ENCODE data around the gene CDK18. TPM values are rescaled to one million over a fixed set of nuclear protein-coding genes. Genes with fewer than 3 reads are reported as not detected.

CDK18 gene
- total and polyA plus RNA-seq, 2 of the 8 experiments (the other 6 are each of a cell fraction or from before 2014, with no cell fraction given): 31.2 to 44.0 TPM

DNA sequence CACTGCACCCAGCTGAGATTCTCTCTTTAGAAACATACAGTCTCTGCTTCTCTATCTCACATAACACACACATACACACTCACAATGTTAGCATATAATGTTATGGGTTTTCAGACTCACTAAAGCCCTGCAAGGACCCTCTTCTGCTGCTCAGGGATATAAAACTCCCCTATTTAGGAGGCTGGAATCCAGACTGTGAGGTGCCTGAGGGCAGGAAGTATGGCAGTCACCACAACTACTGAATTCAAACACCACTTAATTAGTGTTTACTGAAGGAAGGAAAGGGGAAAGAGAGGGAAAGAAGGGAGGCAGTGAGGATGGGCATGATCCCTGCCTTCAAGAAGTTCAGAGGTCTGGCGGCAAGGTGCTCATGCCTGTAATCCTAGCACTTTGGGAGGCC is 7.8 kb upstream of the CDK18 start:
- H3K4me3 ChIP-seq (ENCODE audit: extremely low read depth in 1 of 4, insufficient read depth in 2 of 4, low read depth in 3 of 4, low read length in 4 of 4): no peak overlapping the region
- no peaks in the 10 kb centered on the region for H3K23me2 ChIP-seq (ENCODE audit: low read depth, low read length)
- 80% methylated on average over 1 of the region's 1 CpG; no CpG with 5 or more reads in 1 of the 2 experiments for WGBS, 2 experiments (ENCODE audit: extremely low coverage in 1 of 2, insufficient coverage in 1 of 2, insufficient read length in 1 of 2, insufficient replicate concordance in 2 of 2, low coverage in 1 of 2, low lambda C conversion rate in 2 of 2, missing lambda C conversion rate in 1 of 2)
- H2BK120ac ChIP-seq (replicated peaks; ENCODE audit: low read depth, low read length): no peak overlapping the region
- no peaks in the 10 kb centered on the region for H3K27me3 ChIP-seq (replicated peaks in 1 of 4; ENCODE audit: control insufficient read depth in 3 of 4, extremely low read depth in 1 of 4, insufficient read depth in 3 of 4, low read length in 3 of 4)
- H4K8ac ChIP-seq (ENCODE audit: extremely low read depth, insufficient read depth, low read length): no peak overlapping the region
- ChIA-PET POLR2A (ENCODE audit: partially characterized antibody) (interaction anchor here (0.7 to 4.4 kb wide), 3 partner anchors 8 to 28 kb away, joined by 4 to 14 read pairs (median 11); partner anchors contain the start of gene CDK18), CTCF (ENCODE audit: partially characterized antibody) (interaction anchor here (0.8 to 47.3 kb wide), 6 partner anchors 3 to 100 kb away, joined by 4 to 1626 read pairs (median 534); partner anchors contain the start of genes BLACAT1, CDK18 and LEMD1)
- FAIRE-seq (no peak), DNase-seq (ENCODE audit: low read depth in 1 of 2, low spot score in 2 of 2) (no peak)
- no peaks in the 10 kb centered on the region for H4K20me1 ChIP-seq (replicated peaks in 1 of 2; ENCODE audit: control insufficient read depth in 1 of 2, insufficient read depth in 2 of 2, low read length in 2 of 2)
- no peaks in the 10 kb centered on the region for H3K79me2 ChIP-seq (ENCODE audit: control insufficient read depth in 1 of 2, insufficient read depth in 2 of 2, low read length in 2 of 2)
- no peak overlapping the region for H3K4ac ChIP-seq (replicated peaks; ENCODE audit: insufficient read length, low read depth, low read length)
- no peak overlapping the region for H2BK12ac ChIP-seq (ENCODE audit: low read depth, low read length)
- no peak overlapping the region for H2BK20ac ChIP-seq (ENCODE audit: low read length)
- no peak overlapping the region for H2BK15ac ChIP-seq (ENCODE audit: low read length)
- no peak overlapping the region for H3K9ac ChIP-seq (replicated peaks in 1 of 4; ENCODE audit: extremely low read depth in 1 of 4, low read depth in 3 of 4, low read length in 3 of 4)
- H2AK5ac ChIP-seq (ENCODE audit: low read depth, low read length): no peak overlapping the region
- H3K9me3 ChIP-seq (ENCODE audit: insufficient read depth in 2 of 2, low read depth in 1 of 2, low read length in 1 of 2): no peaks in the 10 kb centered on the region
- no peak overlapping the region for H4K91ac ChIP-seq (replicated peaks; ENCODE audit: insufficient read length, low read length)
- H3K36me3 ChIP-seq (ENCODE audit: control insufficient read depth in 2 of 4, insufficient read depth in 4 of 4, low read length in 3 of 4): no peaks in the 10 kb centered on the region
- H3K4me1 ChIP-seq (replicated peaks in 1 of 4; ENCODE audit: control insufficient read depth in 3 of 4, insufficient read depth in 4 of 4, low read length in 3 of 4): peaks cover 10 to 35% (median 21%) of the 10 kb centered on the region in 4 experiments
- no peak overlapping the region for H3K18ac ChIP-seq (ENCODE audit: extremely low read depth, low read length)
- H3K23ac ChIP-seq (ENCODE audit: insufficient read length): no peak overlapping the region
- H3K79me1 ChIP-seq (ENCODE audit: low read depth, low read length): no peaks in the 10 kb centered on the region
- H3K4me2 ChIP-seq (ENCODE audit: insufficient read depth in 1 of 2, low read depth in 2 of 2, low read length in 2 of 2): no peak overlapping the region
- TF ChIP-seq RXRA (IDR thresholded peaks at IDR 0.05; ENCODE audit: insufficient read depth, low read depth, low read length): no peak
- no peak for TF ChIP-seq JUN (IDR thresholded peaks at IDR 0.05; ENCODE audit: low read depth, low read length)
- no peak for TF ChIP-seq JUND (IDR thresholded peaks at IDR 0.05; ENCODE audit: low read length)
- TF ChIP-seq, protein P1, sequence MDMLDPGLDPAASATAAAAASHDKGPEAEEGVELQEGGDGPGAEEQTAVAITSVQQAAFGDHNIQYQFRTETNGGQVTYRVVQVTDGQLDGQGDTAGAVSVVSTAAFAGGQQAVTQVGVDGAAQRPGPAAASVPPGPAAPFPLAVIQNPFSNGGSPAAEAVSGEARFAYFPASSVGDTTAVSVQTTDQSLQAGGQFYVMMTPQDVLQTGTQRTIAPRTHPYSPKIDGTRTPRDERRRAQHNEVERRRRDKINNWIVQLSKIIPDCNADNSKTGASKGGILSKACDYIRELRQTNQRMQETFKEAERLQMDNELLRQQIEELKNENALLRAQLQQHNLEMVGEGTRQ (IDR thresholded peaks at IDR 0.05; ENCODE audit: low read length): no peak
- TF ChIP-seq MAFK (IDR thresholded peaks at IDR 0.05; ENCODE audit: low read depth, low read length): no peak
- H3K27ac ChIP-seq (ENCODE audit: low read depth, low read length): no peak overlapping the region
- H2BK5ac ChIP-seq (ENCODE audit: low read depth, low read length): no peak overlapping the region
- no peak overlapping the region for H3K56ac ChIP-seq (replicated peaks; ENCODE audit: insufficient read length, low read depth, low read length)
- no peak overlapping the region for H4K5ac ChIP-seq (ENCODE audit: insufficient read length, low read depth, low read length)
- H3K14ac ChIP-seq (ENCODE audit: insufficient read length): no peak overlapping the region
- H2AFZ ChIP-seq (ENCODE audit: low read length): no peak overlapping the region
